HCT116 (cell line): Measurements from ENCODE around the gene FHIT.

Experiments used
- CEBPB ChIP-seq: IDR thresholded peaks from 2 replicates; pipeline ENCODE4 v1.6.1; 2012; ENCODE audit warnings: low read depth
- TF ChIP-seq, protein P1 (sequence below), 3 experiments: fragments of 200-600 bp in 1 of 3; sonication (generic) in 1 of 3; IDR thresholded peaks in 2 of 3; conservative IDR thresholded peaks in 1 of 3; 2 replicates each; pipeline ENCODE4 v1.5.1; 2012 to 2017; ENCODE audit warnings: low read depth in 2 of 3, low read length in 2 of 3, antibody characterized with exemption in 1 of 3, borderline replicate concordance in 1 of 3, control low read depth in 1 of 3, mild to moderate bottlenecking in 1 of 3, mixed read lengths in 1 of 3, mixed run types in 1 of 3, moderate library complexity in 1 of 3; ENCODE audit not compliant: insufficient read depth in 1 of 3

DNA sequence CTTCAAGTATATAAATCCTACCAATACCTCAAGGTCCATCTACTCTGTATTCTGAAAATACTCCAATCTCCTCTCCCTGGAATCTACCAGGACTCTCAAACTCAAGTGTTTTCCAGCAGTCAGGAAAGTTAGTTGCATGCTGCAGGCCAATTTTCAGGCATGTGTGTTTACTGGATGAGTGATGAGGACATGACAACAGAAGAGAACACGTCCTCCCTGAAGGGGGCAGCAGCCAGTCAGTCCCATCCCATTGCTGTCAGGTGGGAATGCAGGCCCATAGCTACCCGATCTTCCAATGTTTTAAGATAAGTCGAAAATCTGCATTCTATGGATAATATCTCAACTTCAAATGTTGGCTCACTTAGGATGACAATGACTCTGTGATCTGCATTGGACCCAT, 496.2 kb downstream of the FHIT start:
- no peak for TF ChIP-seq CEBPB
- TF ChIP-seq, protein P1, sequence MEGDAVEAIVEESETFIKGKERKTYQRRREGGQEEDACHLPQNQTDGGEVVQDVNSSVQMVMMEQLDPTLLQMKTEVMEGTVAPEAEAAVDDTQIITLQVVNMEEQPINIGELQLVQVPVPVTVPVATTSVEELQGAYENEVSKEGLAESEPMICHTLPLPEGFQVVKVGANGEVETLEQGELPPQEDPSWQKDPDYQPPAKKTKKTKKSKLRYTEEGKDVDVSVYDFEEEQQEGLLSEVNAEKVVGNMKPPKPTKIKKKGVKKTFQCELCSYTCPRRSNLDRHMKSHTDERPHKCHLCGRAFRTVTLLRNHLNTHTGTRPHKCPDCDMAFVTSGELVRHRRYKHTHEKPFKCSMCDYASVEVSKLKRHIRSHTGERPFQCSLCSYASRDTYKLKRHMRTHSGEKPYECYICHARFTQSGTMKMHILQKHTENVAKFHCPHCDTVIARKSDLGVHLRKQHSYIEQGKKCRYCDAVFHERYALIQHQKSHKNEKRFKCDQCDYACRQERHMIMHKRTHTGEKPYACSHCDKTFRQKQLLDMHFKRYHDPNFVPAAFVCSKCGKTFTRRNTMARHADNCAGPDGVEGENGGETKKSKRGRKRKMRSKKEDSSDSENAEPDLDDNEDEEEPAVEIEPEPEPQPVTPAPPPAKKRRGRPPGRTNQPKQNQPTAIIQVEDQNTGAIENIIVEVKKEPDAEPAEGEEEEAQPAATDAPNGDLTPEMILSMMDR (IDR thresholded peaks at IDR 0.05 in 2 of 3, conservative IDR thresholded peaks at IDR 0.05 in 1 of 3; ENCODE audit: borderline replicate concordance in 1 of 3, insufficient read depth in 1 of 3, low read depth in 2 of 3, low read length in 2 of 3), result peak; percentile 7 to 53 (median 44); a peak in 4 of 6 replicates
